Hypothalamus (tissue), 51 donors: ENCODE data around the gene OSMR.

Experiments used
- DNase-seq, 51 donors: peaks; one replicate each; lab custom pipeline; 2025; lab: John Stamatoyannopoulos, UW

OSMR gene

GRCh38 chr5:38845526-38846378 is at the start of gene OSMR:
Gene OSMR (plus strand): TSS chr5:38846012. CDS start chr5:38869045, 23,033 bp downstream.
- DNase-seq: peak in 48 of 51 donors; percentile 8 to 85 (median 44)

GRCh38 chr5:38796742-38797108 is 49.1 kb upstream of the OSMR start:
- DNase-seq: no peak

GRCh38 chr5:38797838-38798237 is 48.0 kb upstream of the OSMR start:
- no peak for DNase-seq

- no peak for DNase-seq
Measured at GRCh38 chr5:38799556-38800377, 46.0 kb upstream of the OSMR start.

GRCh38 chr5:38800515-38800914 is 45.3 kb upstream of the OSMR start:
- no peak for DNase-seq

GRCh38 chr5:38802125-38802524 is 43.7 kb upstream of the OSMR start:
- DNase-seq: no peak

GRCh38 chr5:38803246-38803645 is 42.6 kb upstream of the OSMR start:
- no peak for DNase-seq

- no peak for DNase-seq
Measured at GRCh38 chr5:38806775-38807258, 39.0 kb upstream of the OSMR start.

GRCh38 chr5:38807570-38808483 is 38.0 kb upstream of the OSMR start:
- DNase-seq: no peak

- DNase-seq: no peak
Measured at GRCh38 chr5:38808666-38809343, 37.0 kb upstream of the OSMR start.

- DNase-seq: peak in 49 of 51 donors; percentile 7 to 87 (median 65)
Measured at GRCh38 chr5:38809388-38810359, 36.1 kb upstream of the OSMR start.

- DNase-seq: no peak
Measured at GRCh38 chr5:38814879-38815278, 30.9 kb upstream of the OSMR start.

GRCh38 chr5:38816083-38817030 is 29.5 kb upstream of the OSMR start:
- no peak for DNase-seq

- no peak for DNase-seq
Measured at GRCh38 chr5:38821679-38822078, 24.1 kb upstream of the OSMR start.

GRCh38 chr5:38823503-38823902 is 22.3 kb upstream of the OSMR start:
- no peak for DNase-seq

GRCh38 chr5:38824821-38825220 is 21.0 kb upstream of the OSMR start:
- no peak for DNase-seq

- no peak for DNase-seq
Measured at GRCh38 chr5:38825494-38825893, 20.3 kb upstream of the OSMR start.

- DNase-seq: no peak
Measured at GRCh38 chr5:38827525-38827924, 18.3 kb upstream of the OSMR start.
